ENCODE data around the gene HOXC9. TPM values are rescaled to one million over a fixed set of nuclear protein-coding genes. Genes with fewer than 3 reads are reported as not detected.

The HOXC9 gene
- total RNA-seq, 1 donor from 2014 or later = 10.2 TPM

GRCh38 chr12:54030889-54031471, 31.0 kb downstream of the HOXC9 start:
- intact Hi-C loops (cut with DNase I) = loop anchor here (5.0 kb wide), 1 partner anchor 96 kb away; no protein-coding TSS in a partner anchor
- DNase-seq (ENCODE audit: low spot score) = no peak
- peak; percentile 33 for ATAC-seq

GRCh38 chr12:54031480-54031879, 31.5 kb downstream of the HOXC9 start:
- intact Hi-C loops (cut with DNase I) = loop anchor here (5.0 kb wide), 1 partner anchor 96 kb away; no protein-coding TSS in a partner anchor
- DNase-seq (ENCODE audit: low spot score) (peak; percentile 56), ATAC-seq (no peak)

- ATAC-seq = no peak
These were observed 32.2 kb downstream of the HOXC9 start for GRCh38 chr12:54032086-54032619.

GRCh38 chr12:54032627-54033100, 32.7 kb downstream of the HOXC9 start, which contains the start of gene HOXC5:
Gene HOXC5 (plus strand): TSS chr12:54033050. CDS start chr12:54033123, 73 bp downstream.
- peak; percentile 89 for DNase-seq (ENCODE audit: low spot score)
- intact Hi-C loops (cut with DNase I) = loop anchor here (5.0 kb wide), 1 partner anchor 95 kb away; no protein-coding TSS in a partner anchor
- peak; percentile 51 for ATAC-seq

More at GRCh38 chr12:54032086-54032619, 32.2 kb downstream of the HOXC9 start:
- intact Hi-C loops (cut with DNase I) = loop anchor here (5.0 kb wide), 1 partner anchor 95 kb away; no protein-coding TSS in a partner anchor
- DNase-seq (ENCODE audit: low spot score) = no peak

GRCh38 chr12:54033106-54033979, 33.4 kb downstream of the HOXC9 start:
- ATAC-seq (peak; percentile 50), DNase-seq (ENCODE audit: low spot score) (no peak)
- intact Hi-C loops (cut with DNase I) = loop anchor here (5.0 kb wide), 1 partner anchor 94 kb away; no protein-coding TSS in a partner anchor

- DNase-seq (ENCODE audit: low spot score) = no peak
- peak; percentile 48 for ATAC-seq
- intact Hi-C loops (cut with DNase I) = loop anchor here (5.0 kb wide), 1 partner anchor 93 kb away; no protein-coding TSS in a partner anchor
These were observed 34.2 kb downstream of the HOXC9 start for GRCh38 chr12:54033980-54034784.

- ATAC-seq (no peak), DNase-seq (ENCODE audit: low spot score) (no peak)
- intact Hi-C loops (cut with DNase I) = loop anchor here (5.0 kb wide), 1 partner anchor 92 kb away; no protein-coding TSS in a partner anchor
These were observed 34.9 kb downstream of the HOXC9 start for GRCh38 chr12:54034785-54035310.

- intact Hi-C loops (cut with DNase I) = no loop called here
- DNase-seq (ENCODE audit: low spot score) = no peak
- no peak for ATAC-seq
These were observed 35.8 kb downstream of the HOXC9 start for GRCh38 chr12:54035568-54036264.

GRCh38 chr12:54036620-54037359, 36.8 kb downstream of the HOXC9 start:
- intact Hi-C loops (cut with DNase I) = no loop called here
- ATAC-seq (no peak), DNase-seq (ENCODE audit: low spot score) (no peak)

GRCh38 chr12:54037360-54038283, 37.7 kb downstream of the HOXC9 start:
- intact Hi-C loops (cut with DNase I) = no loop called here
- ATAC-seq = no peak
- no peak for DNase-seq (ENCODE audit: low spot score)

GRCh38 chr12:54038284-54038870, 38.4 kb downstream of the HOXC9 start:
- intact Hi-C loops (cut with DNase I) = no loop called here
- no peak for DNase-seq (ENCODE audit: low spot score)
- no peak for ATAC-seq

GRCh38 chr12:54038871-54039414, 39.0 kb downstream of the HOXC9 start:
- DNase-seq (ENCODE audit: low spot score) (no peak), ATAC-seq (peak; percentile 58)
- intact Hi-C loops (cut with DNase I) = no loop called here

GRCh38 chr12:54039417-54040147, 39.6 kb downstream of the HOXC9 start:
- peak; percentile 82 for ATAC-seq
- DNase-seq (ENCODE audit: low spot score) = peak; percentile 84
- intact Hi-C loops (cut with DNase I) = no loop called here

GRCh38 chr12:54040148-54040494, 40.2 kb downstream of the HOXC9 start:
- peak; percentile 78 for ATAC-seq
- DNase-seq (ENCODE audit: low spot score) = peak; percentile 54
- intact Hi-C loops (cut with DNase I) = no loop called here

GRCh38 chr12:54040648-54041047, 40.7 kb downstream of the HOXC9 start:
- no peak for ATAC-seq
- no peak for DNase-seq (ENCODE audit: low spot score)
- intact Hi-C loops (cut with DNase I) = no loop called here

Measured in sciatic nerve (tissue), 2 donors.